Endothelial cell of umbilical vein (primary cell): ENCODE data around the gene TMEM179B. TPM values are rescaled to one million over a fixed set of nuclear protein-coding genes. Genes with fewer than 3 reads are reported as not detected.

Experiments
- BruUV-seq: library from RNA; stranded (reverse); fragments of 400-500 nt; replicated peaks from 2 replicates; lab custom pipeline; 2021; lab: Mats Ljungman, UMichigan
- CTCF ChIA-PET: fragments of 300-600, 350-600 bp; sonication (Branson Sonifier 250); formaldehyde crosslinking; loops from one replicate; lab custom pipeline; 2021; ENCODE audit warnings: antibody characterized with exemption, inconsistent platforms; lab: Charles Lee
- POLR2A ChIA-PET: fragments of 300-600, 350-600 bp; sonication (Branson Sonifier 250); formaldehyde crosslinking; loops from one replicate; lab custom pipeline; 2021; ENCODE audit warnings: antibody characterized with exemption, inconsistent platforms; lab: Charles Lee
- DNase-seq: peaks from one replicate; pipeline ENCODE4 v3.0.0-alpha.2; 2011; ENCODE audit warnings: low read depth, low spot score
- FAIRE-seq: peaks from 2 replicates; lab custom pipeline; 2011; peaks lifted over from hg19 to GRCh38; lab: Jason Lieb, UNC
- H2AFZ ChIP-seq: 2 replicates; pipeline ENCODE4 v1.6.0; 2012; ENCODE audit warnings: low read depth, low read length, control low read depth, inconsistent platforms
- H3K27ac ChIP-seq: 2 replicates; pipeline ENCODE4 v1.5.1; 2011; ENCODE audit warnings: low read depth, mild to moderate bottlenecking, control low read depth, low read length, moderate library complexity; ENCODE audit not compliant: insufficient read depth
- H3K27me3 ChIP-seq, 2 experiments: 2 replicates each; pipeline versions ENCODE4 v1.6.0 to v1.6.1; 2011; ENCODE audit warnings: low read length in 2 of 2, mixed read lengths in 1 of 2; ENCODE audit not compliant: control insufficient read depth in 2 of 2, insufficient read depth in 2 of 2
- H3K36me3 ChIP-seq, 2 experiments: 2 replicates in 1 of 2; 3 replicates in 1 of 2; pipeline ENCODE4 v1.5.1; 2011; ENCODE audit warnings: low read length in 2 of 2, mild to moderate bottlenecking in 1 of 2, moderate library complexity in 1 of 2; ENCODE audit not compliant: control insufficient read depth in 2 of 2, insufficient read depth in 2 of 2; ENCODE audit errors: extremely low read depth in 1 of 2
- H3K4me1 ChIP-seq: 3 replicates; pipeline ENCODE4 v1.5.1; 2011; ENCODE audit warnings: mild to moderate bottlenecking, low read length; ENCODE audit not compliant: control insufficient read depth, insufficient read depth; ENCODE audit errors: extremely low read depth
- H3K4me2 ChIP-seq: 2 replicates; pipeline ENCODE4 v1.6.1; 2011; ENCODE audit warnings: low read length, control low read depth, mixed read lengths; ENCODE audit not compliant: insufficient read depth
- H3K4me3 ChIP-seq, 3 experiments: fragments of 200-600 bp in 1 of 3; sonication (generic), shearing (Covaris generic) in 1 of 3; replicated peaks in 1 of 3; 2 replicates each; pipeline ENCODE4 v1.5.1; 2011 to 2016; ENCODE audit warnings: control low read depth in 3 of 3, low read length in 3 of 3, mild to moderate bottlenecking in 2 of 3, inconsistent platforms in 1 of 3, low read depth in 1 of 3, moderate library complexity in 1 of 3; ENCODE audit not compliant: insufficient read depth in 1 of 3
- H3K79me2 ChIP-seq: 2 replicates; pipeline ENCODE4 v1.6.0; 2012; ENCODE audit warnings: low read length, inconsistent platforms; ENCODE audit not compliant: control insufficient read depth, insufficient read depth
- H3K9ac ChIP-seq: replicated peaks from 2 replicates; pipeline ENCODE3; 2011; ENCODE audit warnings: low read length, control low read depth; ENCODE audit not compliant: insufficient read depth; ENCODE audit errors: extremely low read depth
- H3K9me1 ChIP-seq: replicated peaks from 3 replicates; pipeline ENCODE4 v1.6.0; 2011; ENCODE audit warnings: mild to moderate bottlenecking, low read length; ENCODE audit not compliant: control insufficient read depth, insufficient read depth; ENCODE audit errors: extremely low read depth
- H3K9me3 ChIP-seq: replicated peaks from 2 replicates; pipeline ENCODE4 v1.5.1; 2012; ENCODE audit warnings: low read length, inconsistent platforms; ENCODE audit not compliant: control insufficient read depth, insufficient read depth
- H4K20me1 ChIP-seq: replicated peaks from 2 replicates; pipeline ENCODE3; 2011; ENCODE audit warnings: mild to moderate bottlenecking, low read length; ENCODE audit not compliant: control insufficient read depth, insufficient read depth; ENCODE audit errors: extremely low read depth
- CTCF ChIP-seq, 2 donors: IDR thresholded peaks; 1 replicate in 1 of 2; 2 replicates in 1 of 2; pipeline ENCODE4 v1.5.1; 2011; ENCODE audit warnings: low read length in 2 of 2, mild to moderate bottlenecking in 2 of 2, moderate library complexity in 2 of 2, control low read depth in 1 of 2, inconsistent platforms in 1 of 2, low read depth in 1 of 2; ENCODE audit not compliant: insufficient read depth in 1 of 2; ENCODE audit errors: extremely low read depth in 1 of 2
- EZH2 ChIP-seq: IDR thresholded peaks from 2 replicates; pipeline ENCODE4 v1.6.1; 2012; ENCODE audit warnings: borderline replicate concordance, low read depth, mild to moderate bottlenecking, moderate library complexity, low read length, inconsistent platforms; ENCODE audit not compliant: severe bottlenecking
- FOS ChIP-seq: IDR thresholded peaks from 2 replicates; pipeline ENCODE4 v1.6.1; 2011; ENCODE audit warnings: mild to moderate bottlenecking, low read length, moderate library complexity, borderline replicate concordance; ENCODE audit not compliant: insufficient read depth
- GATA2 ChIP-seq: IDR thresholded peaks from 2 replicates; pipeline ENCODE4 v1.7.0; 2011; ENCODE audit warnings: low read depth, mild to moderate bottlenecking, moderate library complexity, mixed read lengths, low read length; ENCODE audit not compliant: insufficient read length, insufficient read depth
- JUN ChIP-seq: IDR thresholded peaks from 2 replicates; pipeline ENCODE4 v1.6.1; 2011; ENCODE audit warnings: borderline replicate concordance, low read depth; ENCODE audit not compliant: insufficient read length, insufficient read depth
- MAX ChIP-seq: IDR thresholded peaks from 2 replicates; pipeline ENCODE4 v1.6.1; 2011; ENCODE audit not compliant: insufficient read depth, insufficient read length
- MYC ChIP-seq: IDR thresholded peaks from one replicate; pipeline ENCODE4 v1.6.1; 2011; ENCODE audit warnings: mild to moderate bottlenecking, low read depth, low read length
- POLR2A ChIP-seq: IDR thresholded peaks from 2 replicates; pipeline ENCODE4 v1.6.1; 2012; ENCODE audit warnings: low read depth, mild to moderate bottlenecking, control low read depth, low read length
- POLR2AphosphoS5 ChIP-seq: IDR thresholded peaks from 2 replicates; pipeline ENCODE4 v1.6.1; 2012; ENCODE audit warnings: low read depth, mild to moderate bottlenecking, control low read depth, low read length, moderate library complexity; ENCODE audit not compliant: insufficient read depth
- dilution Hi-C: fragments of 300-500 bp; cut with MboI; formaldehyde crosslinking; loops from one replicate; pipeline ENCODE4 v1.15.0; 2019; ENCODE audit warnings: low sequenced_read_pairs; ENCODE audit not compliant: extremely low pct_ligation_motif_present
- intact Hi-C: fragments of 100-400 bp; cut with micrococcal nuclease; formaldehyde crosslinking; loops from one replicate; pipeline ENCODE4 v1.10.0; 2022
- polyA plus RNA-seq, 4 experiments: library from polyadenylated mRNA; depleted of rRNA in 3 of 4; stranded (reverse) in 3 of 4; unstranded in 1 of 4; fragments of >200 nt; gene quantifications; 2 replicates each; pipeline versions ENCODE4 v1.2.1 to v1.2.3, GENCODE V29; 2011 to 2012; ENCODE audit warnings: missing spikeins in 1 of 4
- total RNA-seq: library from RNA; stranded (reverse); gene quantifications from 2 replicates; pipeline ENCODE4 v1.2.3, GENCODE V29; 2021

Gene TMEM179B
- total and polyA plus RNA-seq, 2 donors (not counting 3 experiments of a cell fraction or from before 2014, with no cell fraction given): 27.6 to 102 TPM

DNA sequence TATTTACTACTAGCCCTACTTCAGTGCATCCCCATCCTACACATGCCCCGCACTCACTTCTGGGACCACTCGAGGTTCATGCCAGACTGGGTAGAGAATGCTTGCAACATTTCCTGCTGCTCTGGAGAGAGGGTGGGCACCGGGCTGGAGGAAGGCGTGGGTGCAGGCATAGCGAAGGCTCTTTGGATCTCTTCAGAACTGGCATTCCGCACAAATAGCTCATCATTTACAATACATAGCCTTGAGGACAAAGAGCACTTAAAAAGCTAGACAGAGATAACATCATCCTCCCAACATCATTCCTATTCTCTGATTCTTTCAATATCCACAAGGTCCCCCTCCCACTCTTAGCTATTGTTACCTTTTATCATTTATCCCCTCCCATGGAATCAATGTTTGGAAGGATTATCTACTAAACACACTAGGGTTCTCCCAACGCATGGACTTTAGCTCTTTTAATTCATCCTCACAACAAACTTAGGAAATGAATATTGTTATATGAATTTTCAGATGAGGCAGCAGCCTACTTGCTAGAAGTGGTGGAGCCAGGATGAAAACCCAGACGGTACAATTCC lies 7.1 kb downstream of the TMEM179B start:
- Histone ChIP-seq H3K9ac (no peak overlapping the region), H4K20me1 (no peaks in the 10 kb centered on the region), H2AFZ (no peak overlapping the region), H3K79me2 (peaks cover 18% of the 10 kb centered on the region), H3K36me3 (peaks cover 32 to 59% of the 10 kb centered on the region in 2 experiments), H3K9me1 (no peaks in the 10 kb centered on the region), H3K9me3 (no peaks in the 10 kb centered on the region), H3K27me3 (no peaks in the 10 kb centered on the region), H3K4me3 (no peak overlapping the region), H3K27ac (no peak overlapping the region), H3K4me2 (no peak overlapping the region), H3K4me1 (peaks cover 11% of the 10 kb centered on the region)
- intact Hi-C loops (no loop called here), dilution Hi-C loops (no loop called here)
- peak; percentile 33 for FAIRE-seq
- no TSS peak for BruUV-seq
- TF ChIP-seq CTCF (IDR thresholded peaks at IDR 0.05; ENCODE audit: extremely low read depth in 1 of 2, insufficient read depth in 1 of 2, low read depth in 1 of 2, low read length in 2 of 2) (no peak), GATA2 (no peak), JUN (no peak), POLR2A (no peak), EZH2 (no peak), POLR2AphosphoS5 (no peak), MAX (no peak), MYC (no peak), FOS (no peak)
- POLR2A ChIA-PET: interaction anchor here (0.5 to 1.0 kb wide), 3 partner anchors 11 to 46 kb away, joined by 3 to 4 read pairs (median 4); no protein-coding TSS in a partner anchor
- DNase-seq: no peak
- CTCF ChIA-PET: interaction anchor here (3.9 kb wide), 1 partner anchor 8 kb away, joined by 21 read pairs; no protein-coding TSS in a partner anchor
